HepG2 (cell line): ENCODE results near the gene HECTD1. TPM values are rescaled to one million over a fixed set of nuclear protein-coding genes. Genes with fewer than 3 reads are reported as not detected.

Experiments used
- ATAC-seq: fragments of 200-7000 bp; cut with Tn5 transposase; 3 replicates; pipeline ENCODE4 v1.9.1; 2020; ENCODE audit warnings: mild to moderate bottlenecking, moderate library complexity
- BruUV-seq: library from RNA; stranded (reverse); fragments of 400-500 nt; replicated peaks from 2 replicates; lab custom pipeline; 2021; lab: Mats Ljungman, UMichigan
- CTCF ChIA-PET: fragments of 300-600 bp; formaldehyde crosslinking; extraction: SDS; loops from one replicate; lab custom pipeline; 2021; ENCODE audit warnings: low total read pairs, inconsistent platforms, low intra/inter-chr PET ratio; lab: Yijun Ruan, JAX
- POLR2A ChIA-PET: fragments of 350-600 bp; sonication (Branson Sonifier 250); formaldehyde crosslinking; loops from one replicate; lab custom pipeline; 2020; ENCODE audit warnings: antibody characterized with exemption, inconsistent platforms; lab: Yijun Ruan, JAX
- DNase-seq: peaks from one replicate; pipeline ENCODE4 v3.0.0-alpha.2; 2015; ENCODE audit warnings: low spot score
- FAIRE-seq: peaks from 3 replicates; lab custom pipeline; 2011; peaks lifted over from hg19 to GRCh38; lab: Jason Lieb, UNC
- H2AFZ ChIP-seq: one replicate; pipeline ENCODE4 v1.6.1; 2011; ENCODE audit warnings: low read length, inconsistent platforms
- H3K27ac ChIP-seq: fragments of 300-600 bp; 3 replicates; pipeline ENCODE4 v1.8.0; 2011; ENCODE audit warnings: mixed run types, mild to moderate bottlenecking, mixed read lengths, low read length, inconsistent platforms; ENCODE audit not compliant: insufficient read depth; ENCODE audit errors: extremely low read length
- H3K27me3 ChIP-seq, 2 experiments: fragments of 200-600 bp in 1 of 2; 2 replicates in 1 of 2; 3 replicates in 1 of 2; pipeline versions ENCODE4 v1.6.0 to v1.8.0; 2011; ENCODE audit warnings: low read length in 2 of 2, mild to moderate bottlenecking in 2 of 2, moderate library complexity in 2 of 2, inconsistent platforms in 1 of 2; ENCODE audit not compliant: insufficient read depth in 2 of 2, control insufficient read depth in 1 of 2
- H3K36me3 ChIP-seq, 2 experiments: fragments of 200-600 bp in 1 of 2; replicated peaks in 1 of 2; 2 replicates in 1 of 2; 3 replicates in 1 of 2; pipeline versions ENCODE4 v1.5.1 to v1.8.0; 2011; ENCODE audit warnings: low read length in 2 of 2, inconsistent platforms in 1 of 2; ENCODE audit not compliant: insufficient read depth in 2 of 2, control insufficient read depth in 1 of 2
- H3K4me1 ChIP-seq: 2 replicates; pipeline ENCODE4 v1.5.1; 2012; ENCODE audit warnings: low read length, inconsistent platforms; ENCODE audit not compliant: insufficient read depth
- H3K4me2 ChIP-seq: 2 replicates; pipeline ENCODE4 v1.6.0; 2011; ENCODE audit warnings: low read depth, low read length, inconsistent platforms
- H3K4me3 ChIP-seq, 3 experiments: fragments of 200-600 bp in 1 of 3; sonication (generic), shearing (Covaris generic) in 1 of 3; replicated peaks in 1 of 3; 2 replicates each; pipeline ENCODE4 v1.5.1; 2011 to 2016; ENCODE audit warnings: low read length in 3 of 3, inconsistent platforms in 2 of 3, low read depth in 2 of 3, mild to moderate bottlenecking in 2 of 3, control low read depth in 1 of 3, mixed read lengths in 1 of 3; ENCODE audit not compliant: insufficient read depth in 1 of 3
- H3K79me2 ChIP-seq: one replicate; pipeline ENCODE4 v1.6.1; 2011; ENCODE audit warnings: low read length, inconsistent platforms; ENCODE audit not compliant: insufficient read depth
- H3K9ac ChIP-seq: 2 replicates; pipeline ENCODE4 v1.6.0; 2011; ENCODE audit warnings: mild to moderate bottlenecking, low read depth, low read length, inconsistent platforms; ENCODE audit not compliant: insufficient read depth
- H3K9me3 ChIP-seq: 2 replicates; pipeline ENCODE4 v1.5.1; 2012; ENCODE audit warnings: mild to moderate bottlenecking, low read length
- H4K20me1 ChIP-seq: 2 replicates; pipeline ENCODE4 v1.6.0; 2011; ENCODE audit warnings: inconsistent platforms, mild to moderate bottlenecking, low read length, moderate library complexity; ENCODE audit not compliant: insufficient read depth
- AKAP8 ChIP-seq: sonication (generic); formaldehyde crosslinking; IDR thresholded peaks from 2 replicates; pipeline ENCODE4 v1.5.1; 2020; ENCODE audit warnings: mild to moderate bottlenecking, missing genetic modification reagents
- CREM ChIP-seq, 2 experiments: sonication (generic) in 1 of 2; formaldehyde crosslinking in 1 of 2; IDR thresholded peaks; 2 replicates each; pipeline versions ENCODE4 v1.4.0 to v1.6.1; 2016 to 2020; ENCODE audit warnings: antibody characterized with exemption in 1 of 2, mild to moderate bottlenecking in 1 of 2, missing genetic modification reagents in 1 of 2
- DZIP1 ChIP-seq: sonication (generic); formaldehyde crosslinking; IDR thresholded peaks from 2 replicates; pipeline ENCODE4 v1.5.0; 2020; ENCODE audit warnings: mild to moderate bottlenecking, missing genetic modification reagents
- HDAC1 ChIP-seq: sonication (generic); formaldehyde crosslinking; IDR thresholded peaks from 2 replicates; pipeline ENCODE4 v1.5.1; 2020; ENCODE audit warnings: mild to moderate bottlenecking, missing genetic modification reagents
- KMT2A ChIP-seq: sonication (generic); formaldehyde crosslinking; IDR thresholded peaks from 2 replicates; pipeline ENCODE4 v1.4.0; 2020; ENCODE audit warnings: missing genetic modification reagents
- MTA3 ChIP-seq: sonication (generic); formaldehyde crosslinking; IDR thresholded peaks from 2 replicates; pipeline ENCODE4 v1.4.0; 2020; ENCODE audit warnings: missing genetic modification reagents
- MTF2 ChIP-seq: sonication (generic); formaldehyde crosslinking; IDR thresholded peaks from 2 replicates; pipeline ENCODE4 v1.5.0; 2020; ENCODE audit warnings: missing genetic modification reagents, borderline replicate concordance
- NR1H2 ChIP-seq: sonication (generic); formaldehyde crosslinking; IDR thresholded peaks from 2 replicates; pipeline ENCODE4 v1.8.1; 2022; ENCODE audit warnings: low read depth, missing genetic modification reagents, borderline replicate concordance
- NR2F2 ChIP-seq: IDR thresholded peaks from 2 replicates; pipeline ENCODE4 v1.6.1; 2012; ENCODE audit warnings: low read depth, inconsistent platforms, borderline replicate concordance
- PREB ChIP-seq: sonication (generic); formaldehyde crosslinking; IDR thresholded peaks from 2 replicates; pipeline ENCODE4 v1.4.0; 2020; ENCODE audit warnings: missing genetic modification reagents
- PTBP1 ChIP-seq: fragments of 200-400 bp; formaldehyde crosslinking; IDR thresholded peaks from 2 replicates; pipeline ENCODE4 v1.6.1; 2018; ENCODE audit warnings: low read length, low read depth; ENCODE audit not compliant: poor library complexity, severe bottlenecking
- RORA ChIP-seq: sonication (generic); formaldehyde crosslinking; IDR thresholded peaks from 2 replicates; pipeline ENCODE4 v1.5.0; 2020; ENCODE audit warnings: mild to moderate bottlenecking, missing genetic modification reagents, moderate library complexity
- ZMAT5 ChIP-seq: sonication (generic); formaldehyde crosslinking; IDR thresholded peaks from 2 replicates; pipeline ENCODE4 v1.5.0; 2020; ENCODE audit warnings: mild to moderate bottlenecking, low read depth, missing genetic modification reagents, borderline replicate concordance
- ZNF629 ChIP-seq: sonication (generic); formaldehyde crosslinking; conservative IDR thresholded peaks from 2 replicates; pipeline ENCODE4 v1.5.0; 2020; ENCODE audit warnings: missing genetic modification reagents
- ZSCAN31 ChIP-seq: sonication (generic); formaldehyde crosslinking; IDR thresholded peaks from 2 replicates; pipeline ENCODE4 v1.5.0; 2020; ENCODE audit warnings: low read depth, mild to moderate bottlenecking, missing genetic modification reagents
- WGBS: methylation state at CpG from one replicate; pipeline ENCODE4 v1.1.6; 2017; ENCODE audit warnings: low lambda C conversion rate; 5-methylcytosine and 5-hydroxymethylcytosine counted together
- in situ Hi-C: cut with HindIII; loops from 2 replicates; pipeline ENCODE4 v1.10.0; 2017; ENCODE audit warnings: low pct_unique_long_range_greater_than_20kb; ENCODE audit not compliant: extremely low pct_ligation_motif_present
- intact Hi-C: fragments of 100-400 bp; cut with micrococcal nuclease; formaldehyde crosslinking; loops from one replicate; pipeline ENCODE4 v1.10.0; 2022; ENCODE audit not compliant: unreplicated experiment
- polyA plus RNA-seq, 8 experiments: library from polyadenylated mRNA; depleted of rRNA in 3 of 8; stranded (reverse) in 7 of 8; unstranded in 1 of 8; fragments of >200 nt; fragmentation: Illumina TruSeq in 4 of 8; extraction: Trizol in 4 of 8; gene quantifications; 2 replicates each; pipeline versions ENCODE4 v1.2.1 to v1.2.3, GENCODE V29; 2011 to 2016; ENCODE audit warnings: low read depth in 4 of 8, missing spikeins in 1 of 8, mixed read lengths in 1 of 8; ENCODE audit not compliant: insufficient read depth in 1 of 8
- total RNA-seq, 5 experiments: library from RNA; depleted of rRNA; stranded (reverse); fragments of >200 nt; fragmentation: Illumina TruSeq; extraction: Trizol; gene quantifications; 2 replicates each; pipeline ENCODE4 v1.2.3, GENCODE V29; 2016; ENCODE audit warnings: low read depth in 1 of 5

The HECTD1 gene
- total and polyA plus RNA-seq, 2 of the 13 experiments (the other 11 are each of a cell fraction or from before 2014, with no cell fraction given), result 312 to 560 TPM

- H3K4me1 ChIP-seq, result peaks cover 15% of the 10 kb centered on the region
- ATAC-seq (no peak), DNase-seq (no peak), FAIRE-seq (no peak)
- H3K9ac ChIP-seq, result no peak overlapping the region
- no peak overlapping the region for H3K4me3 ChIP-seq
- in situ Hi-C loops (no loop called here), intact Hi-C loops (no loop called here)
- no peak overlapping the region for H3K27ac ChIP-seq
- H3K4me2 ChIP-seq, result no peak overlapping the region
- H3K27me3 ChIP-seq, result no peaks in the 10 kb centered on the region
- 90% methylated on average over 2 of the region's 2 CpGs for WGBS
- H2AFZ ChIP-seq, result no peak overlapping the region
- POLR2A ChIA-PET, result interaction anchor here (2.6 to 4.0 kb wide), 2 partner anchors 14 to 37 kb away, joined by 6 to 30 read pairs; partner anchors contain the start of gene HECTD1
- H3K79me2 ChIP-seq, result no peaks in the 10 kb centered on the region
- no peaks in the 10 kb centered on the region for H3K36me3 ChIP-seq
- CTCF ChIA-PET, result no interaction called here
- no peaks in the 10 kb centered on the region for H3K9me3 ChIP-seq
- BruUV-seq, result no TSS peak
- H4K20me1 ChIP-seq, result no peaks in the 10 kb centered on the region
- TF ChIP-seq ZSCAN31 (CRISPR knock-in tag), result 0 out of 2 replicates have a peak, but pooled peaks have one; percentile 11
- peak; percentile 76 for TF ChIP-seq ZNF629 (CRISPR knock-in tag)
- TF ChIP-seq NR1H2 (CRISPR knock-in tag), result no peak
Measured at GRCh38 chr14:31221266-31221665, 13.7 kb upstream of the HECTD1 start.

GRCh38 chr14:31219169-31219568 lies 11.6 kb upstream of the HECTD1 start:
- Histone ChIP-seq H3K36me3 (no peaks in the 10 kb centered on the region), H2AFZ (no peak overlapping the region), H3K27me3 (no peaks in the 10 kb centered on the region), H4K20me1 (no peaks in the 10 kb centered on the region), H3K4me2 (no peak overlapping the region), H3K79me2 (no peaks in the 10 kb centered on the region), H3K4me1 (peaks cover 27% of the 10 kb centered on the region), H3K27ac (no peak overlapping the region), H3K9ac (no peak overlapping the region), H3K9me3 (no peaks in the 10 kb centered on the region), H3K4me3 (no peak overlapping the region)
- intact Hi-C loops, result no loop called here
- ChIA-PET POLR2A (interaction anchor here (3.6 kb wide), 1 partner anchor 11 kb away, joined by 42 read pairs; the partner anchor contains the start of gene HECTD1), CTCF (no interaction called here)
- no peak for DNase-seq
- FAIRE-seq, result no peak
- in situ Hi-C loops, result no loop called here
- 76% methylated on average over 3 of the region's 3 CpGs for whole genome bisulfite sequencing
- BruUV-seq, result no TSS peak
- ATAC-seq, result no peak
- TF ChIP-seq RORA (CRISPR knock-in tag) (no peak), MTF2 (no peak), NR2F2 (no peak), HDAC1 (CRISPR knock-in tag) (no peak), KMT2A (CRISPR knock-in tag) (no peak), ZMAT5 (CRISPR knock-in tag) (no peak), MTA3 (CRISPR knock-in tag) (no peak), PTBP1 (no peak), AKAP8 (CRISPR knock-in tag) (no peak), CREM (IDR thresholded peaks at IDR 0.05) (no peak), CREM (CRISPR knock-in tag; IDR thresholded peaks at IDR 0.05) (no peak), PREB (no peak), DZIP1 (no peak)
